HUES48 (cell line): ENCODE data around the gene PLCB1.

Experiments used
- H3K27ac ChIP-seq: one replicate; pipeline ENCODE4 v1.7.0; 2013; ENCODE audit warnings: low read depth, low read length, inconsistent platforms
- H3K27me3 ChIP-seq: 2 replicates; pipeline ENCODE4 v1.6.1; 2013; ENCODE audit warnings: mild to moderate bottlenecking, low read length; ENCODE audit not compliant: control insufficient read depth, insufficient read depth
- H3K36me3 ChIP-seq: 2 replicates; pipeline ENCODE4 v1.6.1; 2013; ENCODE audit warnings: low read length; ENCODE audit not compliant: control insufficient read depth, insufficient read depth
- H3K4me1 ChIP-seq: 2 replicates; pipeline ENCODE4 v1.6.1; 2013; ENCODE audit warnings: mild to moderate bottlenecking, low read length; ENCODE audit not compliant: control insufficient read depth, insufficient read depth
- H3K4me3 ChIP-seq: 2 replicates; pipeline ENCODE4 v1.5.1; 2013; ENCODE audit warnings: mild to moderate bottlenecking, low read depth, low read length
- H3K9ac ChIP-seq: 2 replicates; pipeline ENCODE4 v1.6.1; 2013; ENCODE audit warnings: mild to moderate bottlenecking, low read depth, low read length, moderate library complexity
- H3K9me3 ChIP-seq: 2 replicates; pipeline ENCODE4 v1.6.1; 2013; ENCODE audit warnings: low read length; ENCODE audit not compliant: control insufficient read depth, insufficient read depth

Gene PLCB1

GRCh38 chr20:8721098-8721497 is 589.0 kb downstream of the PLCB1 start:
- Histone ChIP-seq H3K9ac (no peak overlapping the region), H3K27me3 (no peaks in the 10 kb centered on the region), H3K4me1 (0 out of 2 replicates have a peak, but pooled peaks cover 2% of the 10 kb centered on the region), H3K4me3 (no peak overlapping the region), H3K27ac (no peak overlapping the region), H3K9me3 (no peaks in the 10 kb centered on the region), H3K36me3 (no peaks in the 10 kb centered on the region)

- no peak overlapping the region for H3K27ac ChIP-seq
- no peaks in the 10 kb centered on the region for H3K9me3 ChIP-seq
- no peaks in the 10 kb centered on the region for H3K36me3 ChIP-seq
- 0 out of 2 replicates have a peak, but pooled peaks cover 2% of the 10 kb centered on the region for H3K4me1 ChIP-seq
- H3K27me3 ChIP-seq = no peaks in the 10 kb centered on the region
- H3K4me3 ChIP-seq = no peak overlapping the region
- no peak overlapping the region for H3K9ac ChIP-seq
These were observed 590.3 kb downstream of the PLCB1 start for GRCh38 chr20:8722277-8722928.

GRCh38 chr20:8723296-8723695 is 591.2 kb downstream of the PLCB1 start:
- H3K27ac ChIP-seq = no peak overlapping the region
- no peaks in the 10 kb centered on the region for H3K36me3 ChIP-seq
- no peak overlapping the region for H3K4me3 ChIP-seq
- H3K27me3 ChIP-seq = no peaks in the 10 kb centered on the region
- no peak overlapping the region for H3K9ac ChIP-seq
- 0 out of 2 replicates have a peak, but pooled peaks cover 2% of the 10 kb centered on the region for H3K4me1 ChIP-seq
- no peaks in the 10 kb centered on the region for H3K9me3 ChIP-seq

- Histone ChIP-seq H3K4me3 (no peak overlapping the region), H3K4me1 (0 out of 2 replicates have a peak, but pooled peaks cover 2% of the 10 kb centered on the region), H3K27ac (no peak overlapping the region), H3K36me3 (no peaks in the 10 kb centered on the region), H3K27me3 (no peaks in the 10 kb centered on the region), H3K9me3 (no peaks in the 10 kb centered on the region), H3K9ac (no peak overlapping the region)
These were observed 592.8 kb downstream of the PLCB1 start for GRCh38 chr20:8724884-8725283.

GRCh38 chr20:8726460-8726859 is 594.4 kb downstream of the PLCB1 start:
- Histone ChIP-seq H3K4me1 (no peaks in the 10 kb centered on the region), H3K27ac (no peak overlapping the region), H3K36me3 (no peaks in the 10 kb centered on the region), H3K9ac (no peak overlapping the region), H3K4me3 (no peak overlapping the region), H3K9me3 (no peaks in the 10 kb centered on the region), H3K27me3 (no peaks in the 10 kb centered on the region)

GRCh38 chr20:8735014-8735413 is 602.9 kb downstream of the PLCB1 start:
- no peak overlapping the region for H3K27ac ChIP-seq
- H3K9me3 ChIP-seq = no peaks in the 10 kb centered on the region

GRCh38 chr20:8735674-8736073 is 603.6 kb downstream of the PLCB1 start:
- no peak overlapping the region for H3K4me3 ChIP-seq
- no peak overlapping the region for H3K9ac ChIP-seq
- no peaks in the 10 kb centered on the region for H3K9me3 ChIP-seq
- H3K27ac ChIP-seq = no peak overlapping the region
- H3K36me3 ChIP-seq = no peaks in the 10 kb centered on the region
- H3K27me3 ChIP-seq = no peaks in the 10 kb centered on the region
- H3K4me1 ChIP-seq = no peaks in the 10 kb centered on the region

More at GRCh38 chr20:8735014-8735413, 602.9 kb downstream of the PLCB1 start:
- no peak overlapping the region for H3K4me3 ChIP-seq
- no peaks in the 10 kb centered on the region for H3K27me3 ChIP-seq
- H3K36me3 ChIP-seq = no peaks in the 10 kb centered on the region
- H3K4me1 ChIP-seq = no peaks in the 10 kb centered on the region
- H3K9ac ChIP-seq = no peak overlapping the region

- no peaks in the 10 kb centered on the region for H3K4me1 ChIP-seq
- no peak overlapping the region for H3K27ac ChIP-seq
- no peaks in the 10 kb centered on the region for H3K9me3 ChIP-seq
- no peak overlapping the region for H3K4me3 ChIP-seq
- no peaks in the 10 kb centered on the region; the same call in 1 of the 2 replicates for H3K36me3 ChIP-seq
- H3K27me3 ChIP-seq = no peaks in the 10 kb centered on the region
- no peak overlapping the region for H3K9ac ChIP-seq
These were observed 608.2 kb downstream of the PLCB1 start for GRCh38 chr20:8740265-8740664.

GRCh38 chr20:8744228-8744844 is 612.3 kb downstream of the PLCB1 start:
- Histone ChIP-seq H3K9ac (no peak overlapping the region), H3K27ac (no peak overlapping the region), H3K4me3 (no peak overlapping the region), H3K4me1 (no peaks in the 10 kb centered on the region), H3K9me3 (no peaks in the 10 kb centered on the region), H3K27me3 (no peaks in the 10 kb centered on the region), H3K36me3 (no peaks in the 10 kb centered on the region; the same call in 1 of the 2 replicates)

GRCh38 chr20:8749101-8749500 is 617.0 kb downstream of the PLCB1 start:
- no peak overlapping the region for H3K9ac ChIP-seq
- no peaks in the 10 kb centered on the region for H3K9me3 ChIP-seq
- H3K4me1 ChIP-seq = no peaks in the 10 kb centered on the region
- no peak overlapping the region for H3K27ac ChIP-seq
- no peaks in the 10 kb centered on the region for H3K27me3 ChIP-seq
- H3K4me3 ChIP-seq = no peak overlapping the region
- no peaks in the 10 kb centered on the region for H3K36me3 ChIP-seq

GRCh38 chr20:8749986-8750385 is 617.9 kb downstream of the PLCB1 start:
- H3K27me3 ChIP-seq = no peaks in the 10 kb centered on the region
- H3K4me3 ChIP-seq = no peak overlapping the region

More at GRCh38 chr20:8749986-8750385, 617.9 kb downstream of the PLCB1 start:
- Histone ChIP-seq H3K27ac (no peak overlapping the region), H3K9me3 (no peaks in the 10 kb centered on the region), H3K4me1 (no peaks in the 10 kb centered on the region), H3K9ac (no peak overlapping the region), H3K36me3 (no peaks in the 10 kb centered on the region)
